H9 (cell line): Measurements from ENCODE around the gene TMEM9. TPM values are rescaled to one million over a fixed set of nuclear protein-coding genes. Genes with fewer than 3 reads are reported as not detected.

Experiments used
- DNase-seq: peaks from one replicate; pipeline ENCODE4 v3.0.0-alpha.2; 2017
- H2AFZ ChIP-seq: one replicate; pipeline ENCODE4 v1.6.1; 2013; ENCODE audit warnings: mild to moderate bottlenecking, low read length, control low read depth, moderate library complexity
- H2AK5ac ChIP-seq: 2 replicates; pipeline ENCODE4 v1.6.1; 2013; ENCODE audit warnings: low read length, control low read depth, mixed read lengths; ENCODE audit not compliant: insufficient read length
- H2BK120ac ChIP-seq: one replicate; pipeline ENCODE4 v1.6.1; 2013; ENCODE audit warnings: low read depth, mild to moderate bottlenecking, low read length, control low read depth, inconsistent platforms; ENCODE audit not compliant: poor library complexity, severe bottlenecking
- H2BK12ac ChIP-seq: 2 replicates; pipeline ENCODE4 v1.6.1; 2013; ENCODE audit warnings: low read length, control low read depth, mixed read lengths, low read depth; ENCODE audit not compliant: insufficient read length
- H2BK15ac ChIP-seq: 2 replicates; pipeline ENCODE4 v1.6.1; 2013; ENCODE audit warnings: low read depth, low read length, control low read depth
- H2BK20ac ChIP-seq: one replicate; pipeline ENCODE4 v1.6.1; 2013; ENCODE audit warnings: low read depth, mild to moderate bottlenecking, low read length, control low read depth, inconsistent platforms; ENCODE audit not compliant: poor library complexity, severe bottlenecking
- H2BK5ac ChIP-seq: 2 replicates; pipeline ENCODE4 v1.6.1; 2013; ENCODE audit warnings: low read length, control low read depth, mixed read lengths; ENCODE audit not compliant: insufficient read length
- H3K14ac ChIP-seq: 2 replicates; pipeline ENCODE4 v1.6.1; 2013; ENCODE audit warnings: low read length, control low read depth; ENCODE audit not compliant: insufficient read depth
- H3K18ac ChIP-seq: 2 replicates; pipeline ENCODE4 v1.6.1; 2013; ENCODE audit warnings: low read depth, mild to moderate bottlenecking, mixed read lengths, low read length, control low read depth; ENCODE audit not compliant: insufficient read length
- H3K23ac ChIP-seq: 2 replicates; pipeline ENCODE4 v1.6.1; 2013; ENCODE audit warnings: low read length, control low read depth, mixed read lengths, low read depth; ENCODE audit not compliant: insufficient read length
- H3K23me2 ChIP-seq: 2 replicates; pipeline ENCODE4 v1.6.1; 2013; ENCODE audit warnings: low read depth, mild to moderate bottlenecking, mixed read lengths, low read length, control low read depth; ENCODE audit not compliant: insufficient read length, poor library complexity, severe bottlenecking
- H3K27ac ChIP-seq: 2 replicates; pipeline ENCODE4 v1.5.1; 2013; ENCODE audit warnings: low read length, control low read depth, mixed read lengths, low read depth; ENCODE audit not compliant: insufficient read length
- H3K27me3 ChIP-seq: 2 replicates; pipeline ENCODE4 v1.6.1; 2013; ENCODE audit warnings: low read length, control low read depth, inconsistent platforms; ENCODE audit not compliant: insufficient read depth
- H3K4ac ChIP-seq: 2 replicates; pipeline ENCODE4 v1.6.1; 2013; ENCODE audit warnings: low read depth, mild to moderate bottlenecking, control low read depth, inconsistent platforms, low read length, moderate library complexity
- H3K4me1 ChIP-seq: 2 replicates; pipeline ENCODE4 v1.6.1; 2013; ENCODE audit warnings: low read length, control low read depth, inconsistent platforms; ENCODE audit not compliant: insufficient read depth
- H3K4me2 ChIP-seq: 2 replicates; pipeline ENCODE4 v1.6.1; 2013; ENCODE audit warnings: low read length, control low read depth, mixed read lengths; ENCODE audit not compliant: insufficient read length, insufficient read depth
- H3K56ac ChIP-seq: 2 replicates; pipeline ENCODE4 v1.6.1; 2013; ENCODE audit warnings: low read depth, mild to moderate bottlenecking, mixed read lengths, low read length, control low read depth; ENCODE audit not compliant: insufficient read length
- H3K79me1 ChIP-seq: 2 replicates; pipeline ENCODE4 v1.6.1; 2013; ENCODE audit warnings: low read depth, mild to moderate bottlenecking, moderate library complexity, low read length, control low read depth, inconsistent platforms; ENCODE audit not compliant: insufficient read depth, poor library complexity, severe bottlenecking
- H3K79me2 ChIP-seq: 2 replicates; pipeline ENCODE4 v1.6.1; 2013; ENCODE audit warnings: low read length, control low read depth, inconsistent platforms; ENCODE audit not compliant: insufficient read depth
- H3K9ac ChIP-seq: 2 replicates; pipeline ENCODE4 v1.6.1; 2013; ENCODE audit warnings: low read length, control low read depth, mixed read lengths; ENCODE audit not compliant: insufficient read length; ENCODE audit errors: extremely low read depth
- H3K9me3 ChIP-seq: one replicate; pipeline ENCODE4 v1.6.1; 2013; ENCODE audit warnings: low read depth, low read length, inconsistent platforms; ENCODE audit not compliant: control insufficient read depth
- H3T11ph ChIP-seq: one replicate; pipeline ENCODE4 v1.6.1; 2013; ENCODE audit warnings: mild to moderate bottlenecking, low read length, control low read depth, inconsistent platforms
- H4K20me1 ChIP-seq: one replicate; pipeline ENCODE4 v1.6.1; 2013; ENCODE audit not compliant: control insufficient read depth, insufficient read length, insufficient read depth
- H4K5ac ChIP-seq: 2 replicates; pipeline ENCODE4 v1.6.1; 2013; ENCODE audit warnings: low read depth, mild to moderate bottlenecking, mixed read lengths, low read length, control low read depth; ENCODE audit not compliant: insufficient read length
- H4K8ac ChIP-seq: replicated peaks from 2 replicates; pipeline ENCODE4 v1.6.1; 2013; ENCODE audit warnings: low read length, control low read depth, mixed read lengths, low read depth; ENCODE audit not compliant: insufficient read length
- H4K91ac ChIP-seq: 2 replicates; pipeline ENCODE4 v1.6.1; 2013; ENCODE audit warnings: low read depth, mild to moderate bottlenecking, moderate library complexity, mixed read lengths, low read length, control low read depth; ENCODE audit not compliant: insufficient read length
- H3K27ac Mint-ChIP-seq, 3 experiments: 2 replicates in 2 of 3; 3 replicates in 1 of 3; pipeline ENCODE4 v1.8.0; 2020 to 2021; ENCODE audit warnings: mixed read lengths in 3 of 3, mild to moderate bottlenecking in 1 of 3, moderate library complexity in 1 of 3
- H3K27me3 Mint-ChIP-seq: 2 replicates; pipeline ENCODE4 v1.8.0; 2021; ENCODE audit warnings: low read depth, mild to moderate bottlenecking, moderate library complexity, mixed read lengths
- H3K36me3 Mint-ChIP-seq, 3 experiments: 2 replicates in 2 of 3; 3 replicates in 1 of 3; pipeline ENCODE4 v1.8.0; 2020 to 2021; ENCODE audit warnings: low read depth in 3 of 3, mixed read lengths in 3 of 3; ENCODE audit not compliant: insufficient read depth in 1 of 3
- H3K4me1 Mint-ChIP-seq, 2 experiments: 2 replicates each; pipeline ENCODE4 v1.8.0; 2020; ENCODE audit warnings: mixed read lengths in 2 of 2
- H3K4me3 Mint-ChIP-seq, 2 experiments: 2 replicates in 1 of 2; 3 replicates in 1 of 2; pipeline ENCODE4 v1.8.0; 2020 to 2021; ENCODE audit warnings: mild to moderate bottlenecking in 2 of 2, mixed read lengths in 2 of 2, moderate library complexity in 1 of 2
- H3K9me3 Mint-ChIP-seq, 2 experiments: 2 replicates in 1 of 2; 3 replicates in 1 of 2; pipeline ENCODE4 v1.8.0; 2020; ENCODE audit warnings: mild to moderate bottlenecking in 2 of 2, mixed read lengths in 2 of 2, moderate library complexity in 1 of 2
- CTCF ChIP-seq: fragments of 200-600 bp; sonication (generic); conservative IDR thresholded peaks from 3 replicates; pipeline ENCODE4 v1.8.0; 2021; ENCODE audit warnings: antibody characterized with exemption, mild to moderate bottlenecking
- WGBS: extraction: QIAGEN DNeasy Blood & Tissue Kit; methylation state at CpG from one replicate; pipeline ENCODE4 v1.1.7; 2013; ENCODE audit warnings: missing lambda C conversion rate, low lambda C conversion rate, mixed read lengths; ENCODE audit not compliant: insufficient read length; ENCODE audit errors: extremely low coverage; 5-methylcytosine and 5-hydroxymethylcytosine counted together
- total RNA-seq: library from RNA; stranded (reverse); gene quantifications from 2 replicates; pipeline ENCODE4 v1.2.1, GENCODE V29; 2021

Gene TMEM9
- total RNA-seq, 1 experiment from 2014 or later = 93.4 TPM

DNA sequence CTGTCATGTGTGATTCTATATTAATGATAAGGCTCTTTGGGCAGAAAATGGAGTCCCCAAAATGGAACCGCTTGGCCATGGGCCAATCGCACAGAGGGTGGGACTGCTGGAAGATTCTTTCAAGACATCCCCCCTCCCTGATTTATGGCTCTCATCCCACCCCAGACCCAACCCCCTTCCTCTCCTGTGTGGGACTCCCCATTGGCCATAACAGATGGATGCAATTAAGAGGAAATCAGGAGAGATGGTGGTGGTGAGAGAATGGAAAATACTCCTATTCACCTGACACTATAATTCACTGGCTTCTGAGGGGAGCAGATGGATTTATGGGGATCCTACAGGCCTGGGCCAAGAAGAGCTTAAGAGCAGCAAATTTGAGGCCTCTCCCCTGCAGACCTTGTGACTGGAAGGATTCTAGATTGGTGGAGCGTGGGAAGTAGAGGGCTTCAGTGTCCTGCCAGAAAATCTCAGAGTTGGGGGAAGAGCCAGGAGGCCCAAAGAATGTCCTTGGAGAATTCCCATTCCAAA lies 38.1 kb upstream of the TMEM9 start:
- no peak overlapping the region for H2BK15ac ChIP-seq
- no peak overlapping the region for H3K56ac ChIP-seq
- H2AK5ac ChIP-seq = no peak overlapping the region
- no peak overlapping the region for H3K4me2 ChIP-seq
- no peak overlapping the region for H2BK120ac ChIP-seq
- no peak overlapping the region for H4K5ac ChIP-seq
- H3K23me2 ChIP-seq = no peaks in the 10 kb centered on the region
- H3K4me3 Mint-ChIP-seq = no peak overlapping the region
- no peaks in the 10 kb centered on the region for H3K79me2 ChIP-seq
- H2BK5ac ChIP-seq = no peak overlapping the region
- H3K4me1 Mint-ChIP-seq = peaks cover 7 to 17% of the 10 kb centered on the region in 2 experiments
- H3K23ac ChIP-seq = no peak overlapping the region
- H3T11ph ChIP-seq = no peak overlapping the region
- H3K9ac ChIP-seq = no peak overlapping the region
- H3K9me3 ChIP-seq = no peaks in the 10 kb centered on the region
- H3K27me3 ChIP-seq = no peaks in the 10 kb centered on the region
- WGBS = no CpG with 5 or more reads among the region's 3 CpGs
- H3K14ac ChIP-seq = no peak overlapping the region
- no peak for DNase-seq
- no peak overlapping the region for H3K27ac Mint-ChIP-seq
- peaks cover 11% of the 10 kb centered on the region for H3K27me3 Mint-ChIP-seq
- H2BK20ac ChIP-seq = no peak overlapping the region
- no peak overlapping the region for H3K18ac ChIP-seq
- H3K4me1 ChIP-seq = no peaks in the 10 kb centered on the region
- no peaks in the 10 kb centered on the region for H4K20me1 ChIP-seq
- H3K4ac ChIP-seq = no peak overlapping the region
- no peaks in the 10 kb centered on the region for H3K79me1 ChIP-seq
- no peak overlapping the region for H4K8ac ChIP-seq
- TF ChIP-seq CTCF = no peak
- H4K91ac ChIP-seq = no peak overlapping the region
- no peaks in the 10 kb centered on the region for H3K36me3 Mint-ChIP-seq
- no peak overlapping the region for H2AFZ ChIP-seq
- H2BK12ac ChIP-seq = no peak overlapping the region
- H3K9me3 Mint-ChIP-seq = no peaks in the 10 kb centered on the region
- H3K27ac ChIP-seq = no peak overlapping the region
